Duodenal mucosa (tissue), 2 donors: ENCODE results near the gene WDFY1.

Experiments
- H3K27ac ChIP-seq: one replicate; pipeline ENCODE4 v1.7.0; 2013; ENCODE audit warnings: low read depth, low read length
- H3K27me3 ChIP-seq, 2 donors: one replicate each; pipeline ENCODE4 v1.7.0; 2013; ENCODE audit warnings: low read length in 2 of 2, control low read depth in 1 of 2; ENCODE audit not compliant: insufficient read depth in 2 of 2, control insufficient read depth in 1 of 2
- H3K36me3 ChIP-seq, 2 donors: one replicate each; pipeline ENCODE4 v1.7.0; 2013; ENCODE audit warnings: low read length in 2 of 2, control low read depth in 1 of 2; ENCODE audit not compliant: insufficient read depth in 2 of 2, control insufficient read depth in 1 of 2
- H3K4me1 ChIP-seq, 2 donors: one replicate each; pipeline ENCODE4 v1.7.0; 2013; ENCODE audit warnings: low read length in 2 of 2, control low read depth in 1 of 2; ENCODE audit not compliant: insufficient read depth in 2 of 2, control insufficient read depth in 1 of 2
- H3K4me3 ChIP-seq, 2 donors: one replicate each; pipeline ENCODE4 v1.7.0; 2013; ENCODE audit warnings: low read length in 2 of 2, low read depth in 1 of 2
- H3K9ac ChIP-seq, 2 donors: one replicate each; pipeline ENCODE4 v1.7.0; 2013; ENCODE audit warnings: low read length in 2 of 2, low read depth in 1 of 2
- H3K9me3 ChIP-seq, 2 donors: one replicate each; pipeline ENCODE4 v1.7.0; 2013; ENCODE audit warnings: low read length in 2 of 2, control low read depth in 1 of 2; ENCODE audit not compliant: control insufficient read depth in 1 of 2

Gene WDFY1, protein sequence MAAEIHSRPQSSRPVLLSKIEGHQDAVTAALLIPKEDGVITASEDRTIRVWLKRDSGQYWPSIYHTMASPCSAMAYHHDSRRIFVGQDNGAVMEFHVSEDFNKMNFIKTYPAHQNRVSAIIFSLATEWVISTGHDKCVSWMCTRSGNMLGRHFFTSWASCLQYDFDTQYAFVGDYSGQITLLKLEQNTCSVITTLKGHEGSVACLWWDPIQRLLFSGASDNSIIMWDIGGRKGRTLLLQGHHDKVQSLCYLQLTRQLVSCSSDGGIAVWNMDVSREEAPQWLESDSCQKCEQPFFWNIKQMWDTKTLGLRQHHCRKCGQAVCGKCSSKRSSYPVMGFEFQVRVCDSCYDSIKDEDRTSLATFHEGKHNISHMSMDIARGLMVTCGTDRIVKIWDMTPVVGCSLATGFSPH

GRCh38 chr2:223944703-223945531 is at the start of gene WDFY1:
Gene WDFY1 (minus strand): TSS chr2:223945335. CDS start chr2:223945284, 51 bp downstream.
- Histone ChIP-seq H3K27ac (peak within 1 kb of the TSS; percentile 87), H3K4me3 (peak within 1 kb of the TSS; percentile 94 to 96), H3K27me3 (no peaks in the 10 kb centered on the region), H3K9me3 (no peaks in the 10 kb centered on the region), H3K4me1 (peaks cover 14 to 19% of the 10 kb centered on the region in 2 donors), H3K36me3 (no peaks in the 10 kb centered on the region), H3K9ac (peak within 1 kb of the TSS; percentile 88 to 95)

DNA sequence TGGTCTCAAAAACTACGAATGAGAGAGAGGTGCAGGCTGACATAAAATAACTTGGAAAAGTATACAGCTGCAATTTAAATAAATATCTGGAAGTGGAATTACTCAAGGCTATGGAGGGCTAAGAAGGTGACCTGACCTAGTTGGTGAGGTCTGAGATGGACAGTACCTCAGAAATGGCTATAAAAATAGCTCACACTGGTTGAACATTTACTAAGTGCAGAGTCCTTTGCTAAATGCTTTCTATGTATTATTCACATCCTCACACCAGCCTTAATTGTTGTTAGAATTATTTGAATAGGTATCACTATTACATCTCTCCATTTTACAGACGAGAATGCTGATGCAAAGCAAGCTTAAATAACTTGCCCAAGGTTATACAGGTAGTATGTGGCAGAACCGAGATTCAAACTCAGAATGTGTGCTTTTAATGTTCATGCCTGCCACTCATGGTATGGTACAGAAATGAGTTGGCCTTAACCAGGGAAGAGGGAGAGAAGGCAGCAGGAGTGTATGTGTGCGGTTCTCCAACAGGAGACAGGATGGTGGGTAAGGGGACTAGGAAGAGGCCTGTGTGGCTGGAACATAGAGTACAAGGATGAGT is 49.5 kb upstream of the WDFY1 start:
- Histone ChIP-seq H3K9me3 (no peaks in the 10 kb centered on the region), H3K27me3 (no peaks in the 10 kb centered on the region), H3K9ac (no peak overlapping the region), H3K27ac (no peak overlapping the region), H3K4me3 (no peak overlapping the region), H3K36me3 (no peaks in the 10 kb centered on the region), H3K4me1 (peaks cover 7 to 14% of the 10 kb centered on the region in 2 donors)

DNA sequence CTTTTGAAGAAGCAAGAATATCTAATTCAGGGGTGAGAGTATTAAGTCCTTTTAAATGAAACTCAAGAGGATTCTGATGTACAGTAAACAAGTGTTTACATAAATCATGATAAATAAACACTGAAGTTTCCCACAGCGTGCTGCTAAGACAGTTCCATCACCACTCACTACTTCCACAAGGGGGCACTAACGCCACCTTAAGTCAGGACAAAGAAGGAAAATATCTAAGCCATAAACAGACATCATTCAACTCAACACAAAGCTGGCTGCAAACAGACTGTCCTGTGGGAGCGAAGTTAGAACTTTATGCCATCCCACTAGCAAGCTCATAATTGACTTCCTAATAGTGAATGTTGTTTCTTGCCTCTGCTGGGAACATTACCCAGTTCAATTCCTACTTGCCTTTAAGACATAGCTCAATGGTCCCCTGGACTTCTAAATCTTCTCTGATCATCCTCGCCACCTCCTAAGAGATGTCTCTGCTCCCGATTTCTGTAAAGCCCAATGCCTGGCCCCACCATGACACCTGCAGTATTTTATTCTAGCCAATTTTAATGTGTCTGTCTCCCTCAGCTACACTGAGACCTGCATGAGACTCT is 48.6 kb upstream of the WDFY1 start:
- no peak overlapping the region for H3K27ac ChIP-seq
- no peaks in the 10 kb centered on the region for H3K36me3 ChIP-seq

DNA sequence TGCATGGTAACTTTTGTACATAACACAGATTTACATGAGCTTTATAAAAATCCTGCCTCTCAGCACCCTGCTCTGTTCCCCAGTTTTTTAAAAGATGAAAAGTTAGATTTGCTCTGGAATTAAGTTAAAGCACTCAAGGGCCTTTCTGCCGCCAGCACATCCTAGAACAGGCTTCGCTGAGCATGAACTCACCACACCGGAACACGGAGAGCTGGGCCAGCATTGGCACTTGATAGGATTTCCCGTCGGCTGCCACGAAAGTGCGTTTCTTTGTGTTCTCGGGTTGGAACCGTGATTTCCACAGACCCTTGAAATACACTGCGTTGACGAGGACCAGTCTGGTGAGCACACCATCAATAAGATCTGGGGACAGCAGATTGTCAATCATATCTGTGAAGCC is 46.5 kb upstream of the WDFY1 start:
- Histone ChIP-seq H3K27ac (no peak overlapping the region), H3K9ac (no peak overlapping the region), H3K36me3 (no peaks in the 10 kb centered on the region)

More for the DNA sequence above, 48.6 kb upstream of the WDFY1 start:
- H3K4me3 ChIP-seq: no peak overlapping the region
- no peaks in the 10 kb centered on the region for H3K27me3 ChIP-seq
- H3K9me3 ChIP-seq: no peaks in the 10 kb centered on the region
- peaks cover 7 to 20% of the 10 kb centered on the region in 2 donors for H3K4me1 ChIP-seq
- H3K9ac ChIP-seq: no peak overlapping the region

DNA sequence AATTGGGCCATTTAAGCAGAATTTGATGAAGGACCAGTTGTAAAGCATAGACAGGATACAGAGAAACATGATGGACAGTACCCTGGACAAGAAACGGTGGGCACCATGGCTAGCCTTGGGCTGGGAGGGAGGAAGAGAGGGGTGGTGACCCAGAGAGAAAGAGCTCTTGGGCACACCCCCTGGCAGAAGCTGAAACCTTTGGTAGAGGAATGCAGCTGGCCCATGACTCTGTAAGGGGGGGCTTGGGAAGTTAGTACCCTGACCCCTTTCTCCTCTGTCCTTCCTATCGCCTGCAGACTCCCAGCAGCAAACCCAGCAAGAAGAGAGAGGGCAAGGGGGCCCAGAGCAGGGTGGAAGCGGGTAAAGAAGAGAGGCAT is 44.7 kb upstream of the WDFY1 start:
- Histone ChIP-seq H3K9me3 (no peaks in the 10 kb centered on the region), H3K36me3 (no peaks in the 10 kb centered on the region), H3K27ac (no peak overlapping the region), H3K4me3 (no peak overlapping the region), H3K4me1 (peaks cover 7 to 18% of the 10 kb centered on the region in 2 donors), H3K9ac (no peak overlapping the region), H3K27me3 (peaks cover 0 to 2% of the 10 kb centered on the region in 2 donors)

More for the DNA sequence above, 46.5 kb upstream of the WDFY1 start:
- H3K9me3 ChIP-seq: no peaks in the 10 kb centered on the region
- H3K4me3 ChIP-seq: no peak overlapping the region
- H3K27me3 ChIP-seq: peaks cover 0 to 2% of the 10 kb centered on the region in 2 donors
- H3K4me1 ChIP-seq: peaks cover 7 to 20% of the 10 kb centered on the region in 2 donors

GRCh38 chr2:223989206-223989855 is 44.2 kb upstream of the WDFY1 start:
- no peak overlapping the region for H3K9ac ChIP-seq
- peaks cover 0 to 2% of the 10 kb centered on the region in 2 donors for H3K27me3 ChIP-seq
- no peak overlapping the region for H3K27ac ChIP-seq
- H3K36me3 ChIP-seq: no peaks in the 10 kb centered on the region
- no peaks in the 10 kb centered on the region for H3K9me3 ChIP-seq
- peaks cover 6 to 12% of the 10 kb centered on the region in 2 donors for H3K4me1 ChIP-seq
- peak overlapping the region in 1 of 2 donors; percentile 9 for H3K4me3 ChIP-seq

DNA sequence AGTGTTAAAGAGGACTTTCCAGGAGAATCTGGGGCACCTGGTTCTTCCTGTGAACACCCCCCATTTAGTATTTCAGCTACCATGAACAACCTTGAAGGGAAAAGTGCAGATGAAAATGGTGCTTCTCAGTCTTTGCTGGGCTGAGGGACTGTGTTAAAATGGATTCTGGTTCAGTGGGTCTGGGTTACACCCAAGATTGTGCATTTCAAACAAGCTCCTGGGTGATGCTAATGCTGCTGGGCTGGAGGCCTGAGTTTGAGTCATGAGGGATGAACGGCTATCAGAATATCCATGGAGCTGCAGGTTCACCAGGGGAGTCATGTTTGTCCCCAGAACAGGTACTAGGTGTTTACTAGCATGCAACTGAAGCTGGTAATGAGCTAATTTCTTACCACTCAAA is 36.1 kb upstream of the WDFY1 start:
- H3K27me3 ChIP-seq: no peaks in the 10 kb centered on the region
- no peak overlapping the region for H3K27ac ChIP-seq
- no peaks in the 10 kb centered on the region for H3K4me1 ChIP-seq
- H3K9me3 ChIP-seq: no peaks in the 10 kb centered on the region
- H3K36me3 ChIP-seq: no peaks in the 10 kb centered on the region
- no peak overlapping the region for H3K9ac ChIP-seq
- no peak overlapping the region for H3K4me3 ChIP-seq

- Histone ChIP-seq H3K9ac (no peak overlapping the region), H3K9me3 (no peaks in the 10 kb centered on the region), H3K4me3 (no peak overlapping the region), H3K4me1 (no peaks in the 10 kb centered on the region), H3K27me3 (no peaks in the 10 kb centered on the region), H3K36me3 (no peaks in the 10 kb centered on the region), H3K27ac (no peak overlapping the region)
These were observed 35.7 kb upstream of the WDFY1 start for GRCh38 chr2:223980803-223981202.

DNA sequence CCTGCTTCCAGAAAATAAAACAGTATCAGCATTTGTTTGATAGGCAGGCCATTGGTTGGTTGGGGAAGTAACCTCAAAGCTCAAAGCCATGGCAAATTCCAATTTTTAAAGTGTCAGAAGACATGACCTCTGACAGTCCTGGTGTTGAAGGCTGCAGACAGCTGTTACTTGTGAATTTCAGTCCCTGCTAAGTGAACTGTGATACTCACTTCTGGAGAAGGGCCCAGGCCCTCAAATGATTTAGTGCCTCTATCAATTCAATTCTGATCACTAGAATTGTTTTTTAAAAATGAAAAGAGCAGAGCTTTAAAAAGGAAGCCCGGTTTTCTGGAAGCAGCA is 35.2 kb upstream of the WDFY1 start:
- no peaks in the 10 kb centered on the region for H3K4me1 ChIP-seq
- no peak overlapping the region for H3K27ac ChIP-seq
- no peaks in the 10 kb centered on the region for H3K27me3 ChIP-seq
- H3K36me3 ChIP-seq: no peaks in the 10 kb centered on the region
- H3K4me3 ChIP-seq: no peak overlapping the region
- H3K9ac ChIP-seq: no peak overlapping the region
- H3K9me3 ChIP-seq: no peaks in the 10 kb centered on the region
